ENCODE results near the gene SLX9. TPM values are rescaled to one million over a fixed set of nuclear protein-coding genes. Genes with fewer than 3 reads are reported as not detected.

SLX9 gene
- total RNA-seq, 4 donors from 2014 or later: 11.9 to 26.2 (median 16.1) TPM

- DNase-seq (ENCODE audit: low spot score) (no peak), ATAC-seq (ENCODE audit: low FRiP score) (no peak)
- TF ChIP-seq CTCF (IDR thresholded peaks at IDR 0.05): no peak
Measured at GRCh38 chr21:44953628-44954021, 13.8 kb downstream of the SLX9 start.

- ATAC-seq (ENCODE audit: low FRiP score): no peak
- no peak for DNase-seq (ENCODE audit: low spot score)
- TF ChIP-seq CTCF (IDR thresholded peaks at IDR 0.05): no peak
Measured at GRCh38 chr21:44954281-44954771, 14.5 kb downstream of the SLX9 start.

- ATAC-seq (ENCODE audit: low FRiP score) (no peak), DNase-seq (ENCODE audit: low spot score) (no peak)
- no peak for TF ChIP-seq CTCF (IDR thresholded peaks at IDR 0.05)
Measured at GRCh38 chr21:44955141-44955797, 15.4 kb downstream of the SLX9 start.

GRCh38 chr21:44955798-44956175, 16.0 kb downstream of the SLX9 start:
- DNase-seq (ENCODE audit: low spot score) (no peak), ATAC-seq (ENCODE audit: low FRiP score) (no peak)
- no peak for TF ChIP-seq CTCF (IDR thresholded peaks at IDR 0.05)

- ATAC-seq (ENCODE audit: low FRiP score) (no peak), DNase-seq (ENCODE audit: low spot score) (no peak)
- no peak for TF ChIP-seq CTCF (IDR thresholded peaks at IDR 0.05)
Measured at GRCh38 chr21:44956356-44957046, 16.7 kb downstream of the SLX9 start.

- DNase-seq (ENCODE audit: low spot score): no peak
- TF ChIP-seq CTCF (IDR thresholded peaks at IDR 0.05): no peak
- ATAC-seq (ENCODE audit: low FRiP score): no peak
Measured at GRCh38 chr21:44957047-44957831, 17.4 kb downstream of the SLX9 start.

All from omental fat pad (tissue), 4 donors.